ENCODE data around the gene KCNAB1. TPM values are rescaled to one million over a fixed set of nuclear protein-coding genes. Genes with fewer than 3 reads are reported as not detected.

Gene KCNAB1
- total RNA-seq, 2 experiments from 2014 or later: not detected

- peaks cover 12% of the 10 kb centered on the region for H3K4me1 Mint-ChIP-seq
- ChIA-PET CTCF (no interaction called here), POLR2A (no interaction called here)
- H3K4me3 Mint-ChIP-seq: no peak overlapping the region
- peaks cover 11% of the 10 kb centered on the region for H3K27me3 Mint-ChIP-seq
- no peak for DNase-seq
- no peaks in the 10 kb centered on the region for H3K36me3 Mint-ChIP-seq (ENCODE audit: low read depth)
- H3K27ac Mint-ChIP-seq: no peak overlapping the region
- no peaks in the 10 kb centered on the region for H3K9me3 Mint-ChIP-seq
Measured at GRCh38 chr3:156581954-156582353, 461.6 kb downstream of the KCNAB1 start.

- ChIA-PET POLR2A (no interaction called here), CTCF (no interaction called here)
- Mint-ChIP-seq H3K4me1 (peaks cover 12% of the 10 kb centered on the region), H3K9me3 (no peaks in the 10 kb centered on the region), H3K27ac (no peak overlapping the region), H3K27me3 (peaks cover 8% of the 10 kb centered on the region), H3K36me3 (ENCODE audit: low read depth) (no peaks in the 10 kb centered on the region), H3K4me3 (no peak overlapping the region)
- DNase-seq: no peak
Measured at GRCh38 chr3:156582532-156583183, 462.3 kb downstream of the KCNAB1 start.

GRCh38 chr3:156583469-156583868 lies 463.1 kb downstream of the KCNAB1 start:
- DNase-seq: no peak
- Mint-ChIP-seq H3K27me3 (peaks cover 8% of the 10 kb centered on the region), H3K9me3 (no peaks in the 10 kb centered on the region), H3K36me3 (ENCODE audit: low read depth) (no peaks in the 10 kb centered on the region), H3K27ac (no peak overlapping the region), H3K4me1 (peaks cover 12% of the 10 kb centered on the region), H3K4me3 (no peak overlapping the region)
- CTCF ChIA-PET: no interaction called here
- POLR2A ChIA-PET: no interaction called here

GRCh38 chr3:156586905-156587759 lies 466.8 kb downstream of the KCNAB1 start:
- ChIA-PET POLR2A (no interaction called here), CTCF (interaction anchor here (0.7 to 1.3 kb wide), 3 partner anchors 11 to 495 kb away, joined by 3 to 7 read pairs (median 3); no protein-coding TSS in a partner anchor)
- H3K27me3 Mint-ChIP-seq: peaks cover 19% of the 10 kb centered on the region

GRCh38 chr3:156587760-156588069 lies 467.3 kb downstream of the KCNAB1 start:
- H3K9me3 Mint-ChIP-seq: peaks cover 2% of the 10 kb centered on the region
- DNase-seq: no peak
- peaks cover 19% of the 10 kb centered on the region for H3K27me3 Mint-ChIP-seq
- CTCF ChIA-PET: interaction anchor here (0.7 to 1.3 kb wide), 2 partner anchors 10 to 86 kb away, joined by 3 to 7 read pairs; no protein-coding TSS in a partner anchor
- H3K36me3 Mint-ChIP-seq (ENCODE audit: low read depth): no peaks in the 10 kb centered on the region
- peaks cover 10% of the 10 kb centered on the region for H3K4me1 Mint-ChIP-seq
- H3K4me3 Mint-ChIP-seq: no peak overlapping the region
- no peak overlapping the region for H3K27ac Mint-ChIP-seq
- POLR2A ChIA-PET: no interaction called here

More at GRCh38 chr3:156586905-156587759, 466.8 kb downstream of the KCNAB1 start:
- Mint-ChIP-seq H3K36me3 (ENCODE audit: low read depth) (no peaks in the 10 kb centered on the region), H3K27ac (no peak overlapping the region), H3K4me3 (no peak overlapping the region), H3K4me1 (peaks cover 14% of the 10 kb centered on the region), H3K9me3 (peaks cover 2% of the 10 kb centered on the region)
- no peak for DNase-seq

Other genes with a start within 250 kb of the KCNAB1 start
- gene GMPS, start 249.9 kb upstream of the KCNAB1 start, total RNA-seq: 10 to 100 TPM; 92.1 to 99.2 TPM

Data from activated CD4-positive, alpha-beta T cell treated with anti-CD3 and anti-CD28 coated beads, Interleukin-2, amount 10 ng/mL, durations not matched to agents 7 days and 5 days (primary cell).